A549 (cell line): ENCODE data around the gene DLG1. TPM values are rescaled to one million over a fixed set of nuclear protein-coding genes. Genes with fewer than 3 reads are reported as not detected.

ENCODE experiments used
- ATAC-seq, 2 experiments: fragments of 200-7000 bp in 1 of 2; fragments of >200 bp in 1 of 2; cut with Nextera tagmentation in 1 of 2; cut with Tn5 transposase in 1 of 2; 3 replicates each; pipeline versions ENCODE4 v1.8.0 to v1.9.1; 2018 to 2020; ENCODE audit warnings: mild to moderate bottlenecking in 1 of 2, moderate library complexity in 1 of 2
- CTCF ChIA-PET: fragments of 300-600 bp; sonication (Branson Sonifier 250); formaldehyde crosslinking; extraction: SDS; loops from one replicate; lab custom pipeline; 2021; ENCODE audit warnings: antibody characterized with exemption, inconsistent platforms; lab: Yijun Ruan, JAX
- POLR2A ChIA-PET: fragments of 350-600 bp; formaldehyde crosslinking; extraction: SDS; loops from one replicate; lab custom pipeline; 2021; ENCODE audit warnings: antibody characterized with exemption, inconsistent platforms; lab: Yijun Ruan, JAX
- DNase-seq, 2 experiments: peaks; one replicate each; pipeline versions ENCODE4 v3.0.0 to v3.0.0-alpha.2; 2011 to 2016; ENCODE audit warnings: low read depth in 1 of 2, low spot score in 1 of 2
- FAIRE-seq: peaks from 2 replicates; lab custom pipeline; 2011; peaks lifted over from hg19 to GRCh38; lab: Jason Lieb, UNC
- H3K27ac ChIP-seq, 2 experiments: fragments of >200 bp; sonication (Bioruptor Twin); formaldehyde crosslinking; 3 replicates each; pipeline ENCODE4 v1.5.1; 2016 to 2017
- H3K4me1 ChIP-seq: fragments of >200 bp; sonication (Bioruptor Twin); formaldehyde crosslinking; 3 replicates; pipeline ENCODE4 v1.6.1; 2016
- H3K4me2 ChIP-seq: fragments of >200 bp; sonication (Bioruptor Twin); formaldehyde crosslinking; 3 replicates; pipeline ENCODE4 v1.6.1; 2016
- H3K4me3 ChIP-seq: fragments of >200 bp; sonication (Bioruptor Twin); formaldehyde crosslinking; 3 replicates; pipeline ENCODE4 v1.5.1; 2016
- H3K9me3 ChIP-seq: fragments of >200 bp; sonication (Bioruptor Twin); formaldehyde crosslinking; 3 replicates; pipeline ENCODE4 v1.6.1; 2016
- ATOH8 ChIP-seq: fragments of 250-450 bp; sonication (Bioruptor Pico); IDR thresholded peaks from 2 replicates; pipeline ENCODE4 v1.5.0; 2020; ENCODE audit warnings: low read depth, mild to moderate bottlenecking, moderate library complexity
- EHMT2 ChIP-seq: fragments of 200-600 bp; sonication (generic); IDR thresholded peaks from 2 replicates; pipeline ENCODE4 v1.6.1; 2016; ENCODE audit warnings: antibody characterized with exemption, low read depth, mild to moderate bottlenecking, moderate library complexity
- HEYL ChIP-seq: fragments of 250-450 bp; sonication (Bioruptor Pico); IDR thresholded peaks from 2 replicates; pipeline ENCODE4 v1.8.0; 2021; ENCODE audit warnings: mild to moderate bottlenecking, moderate library complexity
- HOXA7 ChIP-seq: fragments of 250-450 bp; sonication (Bioruptor Pico); IDR thresholded peaks from 2 replicates; pipeline ENCODE4 v1.5.0; 2020; ENCODE audit warnings: mild to moderate bottlenecking, moderate library complexity
- MYC ChIP-seq: IDR thresholded peaks from 2 replicates; pipeline ENCODE4 v1.6.1; 2012; ENCODE audit warnings: mild to moderate bottlenecking, inconsistent platforms, low read length, improper control_type of control experiment, borderline replicate concordance
- NPAS2 ChIP-seq: fragments of 250-450 bp; sonication (Bioruptor Pico); IDR thresholded peaks from 2 replicates; pipeline ENCODE4 v1.8.0; 2022; ENCODE audit warnings: mild to moderate bottlenecking, moderate library complexity, borderline replicate concordance
- PBX3 ChIP-seq: IDR thresholded peaks from 2 replicates; pipeline ENCODE4 v1.6.1; 2012
- RARB ChIP-seq: fragments of 250-450 bp; sonication (Bioruptor Pico); IDR thresholded peaks from 2 replicates; pipeline ENCODE4 v1.8.0; 2021; ENCODE audit warnings: mild to moderate bottlenecking, moderate library complexity
- RFX5 ChIP-seq: fragments of 450-650 bp; IDR thresholded peaks from 2 replicates; pipeline ENCODE4 v1.7.1; 2014; ENCODE audit warnings: antibody characterized with exemption, mild to moderate bottlenecking, moderate library complexity
- SREBF2 ChIP-seq: fragments of 450-650 bp; IDR thresholded peaks from 2 replicates; pipeline ENCODE4 v1.6.1; 2014; ENCODE audit warnings: mild to moderate bottlenecking, moderate library complexity
- TP53 ChIP-seq: fragments of 250-450 bp; sonication (Bioruptor Pico); IDR thresholded peaks from 2 replicates; pipeline ENCODE4 v1.5.0; 2021; ENCODE audit warnings: mild to moderate bottlenecking, moderate library complexity
- ZC3H11A ChIP-seq: fragments of 450-650 bp; IDR thresholded peaks from 2 replicates; pipeline ENCODE4 v1.6.1; 2014; ENCODE audit warnings: antibody characterized with exemption, mild to moderate bottlenecking
- WGBS: methylation state at CpG from one replicate; pipeline ENCODE4 v1.1.6; 2017; ENCODE audit errors: missing lambda C conversion rate; 5-methylcytosine and 5-hydroxymethylcytosine counted together
- polyA plus RNA-seq, 4 experiments: library from polyadenylated mRNA; depleted of rRNA in 3 of 4; stranded (reverse); fragments of >200 nt; fragmentation: RNase III in 1 of 4; extraction: RNeasy Plus Mini Kit Qiagen cat#74134 plus additional on column Dnase treatment in 1 of 4; gene quantifications; 2 replicates in 3 of 4; 3 replicates in 1 of 4; pipeline ENCODE4 v1.2.3, GENCODE V29; 2011 to 2017
- TF ChIP-seq, protein P1 (sequence below): fragments of 450-650 bp; IDR thresholded peaks from 2 replicates; pipeline ENCODE4 v1.6.1; 2014; ENCODE audit warnings: antibody characterized with exemption
- TF ChIP-seq, protein P2 (sequence below): fragments of >200 bp; sonication (Bioruptor Twin); formaldehyde crosslinking; IDR thresholded peaks from 3 replicates; pipeline ENCODE4 v1.6.1; 2016

The DLG1 gene
- polyA plus RNA-seq, 2 of the 4 experiments (the other 2 are of a cell fraction), result 27.0 to 33.9 TPM

- H3K27ac ChIP-seq, result no peak overlapping the region
Measured at GRCh38 chr3:197262709-197263108, 35.7 kb downstream of the DLG1 start.

DNA sequence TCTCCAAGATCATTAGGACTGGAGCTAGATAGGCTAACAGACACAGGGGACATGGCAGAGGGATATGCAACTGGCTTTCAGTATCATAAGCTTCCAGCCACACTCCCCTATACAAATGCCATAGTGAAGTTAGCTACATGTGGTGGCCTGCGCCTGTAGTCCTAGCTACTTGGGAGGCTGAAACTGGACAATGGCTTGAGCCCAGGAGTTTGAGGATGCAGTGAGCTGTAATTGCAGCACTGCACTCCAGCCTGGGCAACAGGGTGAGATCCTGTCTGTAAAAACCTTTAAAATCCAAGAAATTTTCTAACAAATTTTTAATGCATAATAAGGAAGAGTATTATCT, 37.3 kb downstream of the DLG1 start:
- FAIRE-seq, result no peak
- POLR2A ChIA-PET, result no interaction called here
- CTCF ChIA-PET, result interaction anchor here (1.1 kb wide), 1 partner anchor 249 kb away, joined by 3 read pairs; no protein-coding TSS in a partner anchor
- no peak overlapping the region for H3K4me3 ChIP-seq
- no peak for TF ChIP-seq ZC3H11A
- TF ChIP-seq RFX5, result no peak
- no peak for TF ChIP-seq SREBF2
- no peak for TF ChIP-seq ATOH8 (CRISPR knock-in tag)
- TF ChIP-seq, protein P1, sequence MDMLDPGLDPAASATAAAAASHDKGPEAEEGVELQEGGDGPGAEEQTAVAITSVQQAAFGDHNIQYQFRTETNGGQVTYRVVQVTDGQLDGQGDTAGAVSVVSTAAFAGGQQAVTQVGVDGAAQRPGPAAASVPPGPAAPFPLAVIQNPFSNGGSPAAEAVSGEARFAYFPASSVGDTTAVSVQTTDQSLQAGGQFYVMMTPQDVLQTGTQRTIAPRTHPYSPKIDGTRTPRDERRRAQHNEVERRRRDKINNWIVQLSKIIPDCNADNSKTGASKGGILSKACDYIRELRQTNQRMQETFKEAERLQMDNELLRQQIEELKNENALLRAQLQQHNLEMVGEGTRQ, result no peak
- no peak for TF ChIP-seq HOXA7 (CRISPR knock-in tag)
- no peak for TF ChIP-seq MYC
- TF ChIP-seq, protein P2, sequence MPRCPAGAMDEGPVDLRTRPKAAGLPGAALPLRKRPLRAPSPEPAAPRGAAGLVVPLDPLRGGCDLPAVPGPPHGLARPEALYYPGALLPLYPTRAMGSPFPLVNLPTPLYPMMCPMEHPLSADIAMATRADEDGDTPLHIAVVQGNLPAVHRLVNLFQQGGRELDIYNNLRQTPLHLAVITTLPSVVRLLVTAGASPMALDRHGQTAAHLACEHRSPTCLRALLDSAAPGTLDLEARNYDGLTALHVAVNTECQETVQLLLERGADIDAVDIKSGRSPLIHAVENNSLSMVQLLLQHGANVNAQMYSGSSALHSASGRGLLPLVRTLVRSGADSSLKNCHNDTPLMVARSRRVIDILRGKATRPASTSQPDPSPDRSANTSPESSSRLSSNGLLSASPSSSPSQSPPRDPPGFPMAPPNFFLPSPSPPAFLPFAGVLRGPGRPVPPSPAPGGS, result no peak
- TF ChIP-seq HEYL (CRISPR knock-in tag), result no peak
- H3K4me1 ChIP-seq, result peaks cover 19% of the 10 kb centered on the region; the same call in 2 of the 3 replicates
- no peaks in the 10 kb centered on the region for H3K9me3 ChIP-seq
- no peak overlapping the region for H3K27ac ChIP-seq
- no peak for ATAC-seq
- no peak overlapping the region for H3K4me2 ChIP-seq
- WGBS, result 100% methylated on average over 1 of the region's 1 CpG
- no peak for DNase-seq

More at GRCh38 chr3:197262709-197263108, 35.7 kb downstream of the DLG1 start:
- H3K4me2 ChIP-seq, result no peak overlapping the region
- DNase-seq, result no peak
- H3K9me3 ChIP-seq, result no peaks in the 10 kb centered on the region
- POLR2A ChIA-PET, result no interaction called here
- no peak overlapping the region for H3K4me3 ChIP-seq
- ATAC-seq, result no peak
- FAIRE-seq, result no peak
- H3K4me1 ChIP-seq, result peaks cover 14% of the 10 kb centered on the region; the same call in 1 of the 3 replicates
- no peak for TF ChIP-seq NPAS2
- CTCF ChIA-PET, result interaction anchor here (1.4 kb wide), 1 partner anchor 225 kb away, joined by 3 read pairs; no protein-coding TSS in a partner anchor

- H3K4me2 ChIP-seq, result no peak overlapping the region
- peaks cover 19% of the 10 kb centered on the region; the same call in 2 of the 3 replicates for H3K4me1 ChIP-seq
- ChIA-PET CTCF (interaction anchor here (1.1 kb wide), 1 partner anchor 249 kb away, joined by 3 read pairs; no protein-coding TSS in a partner anchor), POLR2A (no interaction called here)
- TF ChIP-seq TP53 (CRISPR knock-in tag) (no peak), EHMT2 (no peak), PBX3 (no peak), RARB (CRISPR knock-in tag) (no peak)
- TF ChIP-seq, protein P2, result no peak
- H3K27ac ChIP-seq, result no peak overlapping the region
- ATAC-seq, result no peak
- DNase-seq, result no peak
- no peak for FAIRE-seq
- H3K9me3 ChIP-seq, result no peaks in the 10 kb centered on the region
- H3K4me3 ChIP-seq, result no peak overlapping the region
- WGBS, result 89% methylated on average over 4 of the region's 4 CpGs
Measured at GRCh38 chr3:197260491-197261163, 37.8 kb downstream of the DLG1 start.
